Measurements from ENCODE around the gene DLX6. TPM values are rescaled to one million over a fixed set of nuclear protein-coding genes. Genes with fewer than 3 reads are reported as not detected.

The DLX6 gene
- total and polyA plus RNA-seq, 12 donors, result 0.15 to 0.41 TPM; not detected in 10

DNA sequence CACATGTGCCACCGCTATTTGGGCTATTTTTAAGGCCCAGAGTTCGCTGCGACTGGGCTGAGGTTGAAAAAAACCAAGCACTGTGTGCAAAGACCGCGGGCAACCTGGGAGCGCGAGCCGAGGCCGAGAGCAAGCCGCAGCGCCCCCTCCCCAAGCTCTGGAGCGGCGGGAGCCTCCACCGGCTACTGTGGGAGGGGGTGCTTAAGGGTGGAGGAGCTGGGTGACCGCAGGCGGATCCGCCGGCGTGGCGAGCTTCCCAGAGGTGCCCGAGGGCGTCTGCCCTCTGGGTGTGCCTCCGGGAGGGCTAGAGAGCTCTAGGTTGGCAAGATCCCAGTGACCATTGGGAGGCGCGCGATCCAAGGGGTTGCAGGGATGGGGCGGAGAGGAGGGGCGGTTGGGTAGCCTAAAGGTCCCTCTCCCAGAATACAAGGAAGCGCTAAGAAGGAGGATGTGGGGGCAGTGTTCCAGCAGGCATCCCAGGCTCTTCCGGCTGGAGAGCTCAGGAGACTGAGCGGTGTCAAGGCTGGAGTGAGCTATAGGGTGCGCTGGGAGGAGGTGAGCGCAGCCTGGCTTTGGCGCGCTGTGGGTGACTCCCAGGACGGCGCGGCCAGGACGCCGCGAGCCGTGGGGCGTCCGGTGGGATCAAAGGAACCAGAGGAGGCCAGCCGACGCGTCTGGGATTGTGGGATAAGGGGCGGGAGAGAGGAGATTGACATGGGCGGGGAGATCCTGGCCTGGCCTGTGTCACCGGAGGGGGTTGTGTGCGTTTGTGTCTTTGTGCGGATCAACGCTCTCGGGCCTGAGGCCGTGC is 11.2 kb downstream of the DLX6 start:
- WGBS, 4 donors, result 2 to 4% (median 3%) methylated on average over 27 to 55 of the region's 55 CpGs
- peaks cover 94% of the 10 kb centered on the region for H3K27me3 ChIP-seq
- no peaks in the 10 kb centered on the region for H3K36me3 ChIP-seq (replicated peaks in 1 of 2)
- DNase-seq, result no peak
- H3K27ac ChIP-seq, result no peak overlapping the region
- intact Hi-C loops (cut with DNase I), result no loop called here
- peaks cover 0 to 3% of the 10 kb centered on the region in 2 donors for H3K4me1 ChIP-seq (replicated peaks in 1 of 2)
- no peak overlapping the region for H3K4me3 ChIP-seq
- no peaks in the 10 kb centered on the region for H3K9me3 ChIP-seq (replicated peaks in 1 of 3)
- TF ChIP-seq POLR2A (IDR thresholded peaks at IDR 0.05), result no peak
- TF ChIP-seq, protein P1, sequence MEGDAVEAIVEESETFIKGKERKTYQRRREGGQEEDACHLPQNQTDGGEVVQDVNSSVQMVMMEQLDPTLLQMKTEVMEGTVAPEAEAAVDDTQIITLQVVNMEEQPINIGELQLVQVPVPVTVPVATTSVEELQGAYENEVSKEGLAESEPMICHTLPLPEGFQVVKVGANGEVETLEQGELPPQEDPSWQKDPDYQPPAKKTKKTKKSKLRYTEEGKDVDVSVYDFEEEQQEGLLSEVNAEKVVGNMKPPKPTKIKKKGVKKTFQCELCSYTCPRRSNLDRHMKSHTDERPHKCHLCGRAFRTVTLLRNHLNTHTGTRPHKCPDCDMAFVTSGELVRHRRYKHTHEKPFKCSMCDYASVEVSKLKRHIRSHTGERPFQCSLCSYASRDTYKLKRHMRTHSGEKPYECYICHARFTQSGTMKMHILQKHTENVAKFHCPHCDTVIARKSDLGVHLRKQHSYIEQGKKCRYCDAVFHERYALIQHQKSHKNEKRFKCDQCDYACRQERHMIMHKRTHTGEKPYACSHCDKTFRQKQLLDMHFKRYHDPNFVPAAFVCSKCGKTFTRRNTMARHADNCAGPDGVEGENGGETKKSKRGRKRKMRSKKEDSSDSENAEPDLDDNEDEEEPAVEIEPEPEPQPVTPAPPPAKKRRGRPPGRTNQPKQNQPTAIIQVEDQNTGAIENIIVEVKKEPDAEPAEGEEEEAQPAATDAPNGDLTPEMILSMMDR (IDR thresholded peaks at IDR 0.05), result no peak

DNA sequence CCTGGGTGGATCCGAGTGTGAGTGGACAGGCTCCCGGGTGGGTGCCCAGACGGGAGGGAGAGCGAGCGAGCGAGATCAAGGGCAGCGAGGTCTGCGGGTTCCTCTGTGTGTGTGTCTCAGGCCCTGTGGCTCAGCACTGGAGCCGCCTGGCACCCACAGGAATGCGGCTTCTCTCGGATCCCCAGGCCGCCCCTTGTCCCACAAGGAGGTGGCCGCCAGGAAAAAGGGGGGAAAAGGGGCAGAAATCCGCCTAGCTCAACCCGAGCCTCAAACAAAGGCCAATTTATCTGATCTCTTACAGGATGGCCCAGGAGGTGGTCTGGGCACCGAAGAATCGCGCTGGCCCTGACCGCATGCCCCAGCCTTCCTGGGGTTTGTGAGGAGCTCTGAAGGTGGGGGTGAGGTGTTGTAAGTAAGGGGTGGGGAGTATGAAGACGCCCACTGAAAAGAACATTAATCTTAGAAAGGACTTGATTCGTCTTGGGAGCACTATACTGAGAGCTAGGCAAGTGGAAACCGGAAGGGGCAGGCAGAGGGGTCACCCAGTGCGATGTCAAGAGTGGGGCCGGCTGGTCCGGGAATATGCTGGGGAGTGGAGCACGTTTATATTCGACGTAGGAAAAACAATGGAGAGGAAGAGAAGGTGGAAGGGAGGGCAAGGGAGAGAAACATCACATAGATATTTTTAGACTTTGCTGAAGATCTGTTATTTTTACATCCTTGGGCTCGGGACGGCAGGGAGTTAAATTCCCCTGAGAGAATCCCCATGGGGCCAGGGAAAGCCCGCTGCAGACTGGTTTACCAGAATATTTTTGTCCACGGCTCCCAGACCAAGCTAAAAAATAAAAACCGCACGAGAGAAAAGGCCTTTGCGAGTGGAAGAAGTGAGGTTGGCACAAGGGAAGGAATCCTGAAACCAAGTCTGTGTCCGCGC is 12.1 kb downstream of the DLX6 start:
- H3K4me3 ChIP-seq, result no peak overlapping the region
- peaks cover 92% of the 10 kb centered on the region for H3K27me3 ChIP-seq
- H3K27ac ChIP-seq, result no peak overlapping the region
- no peaks in the 10 kb centered on the region for H3K36me3 ChIP-seq (replicated peaks in 1 of 2)
- 9 to 17% (median 15%) methylated on average over 23 to 37 of the region's 37 CpGs for WGBS, 4 donors
- no peak for TF ChIP-seq POLR2A (IDR thresholded peaks at IDR 0.05)
- TF ChIP-seq, protein P1 (IDR thresholded peaks at IDR 0.05), result no peak
- intact Hi-C loops (cut with DNase I), result no loop called here
- DNase-seq, result no peak
- H3K4me1 ChIP-seq (replicated peaks in 1 of 2), result peaks cover 0 to 3% of the 10 kb centered on the region in 2 donors
- no peaks in the 10 kb centered on the region for H3K9me3 ChIP-seq (replicated peaks in 1 of 3)

DNA sequence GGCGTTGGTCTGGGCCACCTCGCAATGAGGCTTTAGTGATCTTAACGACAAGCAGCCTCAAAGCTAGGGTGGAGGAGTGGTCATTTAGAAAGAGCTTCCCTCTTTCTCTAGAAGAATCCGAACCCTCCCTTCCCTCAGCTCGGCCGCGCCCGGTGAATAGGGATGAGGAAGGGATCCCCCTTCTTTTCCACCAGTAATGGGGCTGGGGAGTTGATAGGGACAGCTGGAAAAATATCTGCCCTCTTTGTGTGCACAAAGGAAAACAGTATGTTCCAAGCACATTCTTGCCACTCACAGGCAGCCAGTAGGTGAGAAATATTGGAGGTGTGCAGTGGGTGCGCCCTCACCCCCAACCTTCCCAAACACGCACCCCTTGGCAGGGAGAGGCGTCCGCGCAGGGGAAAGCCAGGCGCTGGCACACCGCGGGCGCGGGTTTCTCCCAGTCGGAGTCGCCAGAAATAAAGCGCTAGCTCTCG is 12.8 kb downstream of the DLX6 start:
- 7 to 12% (median 10%) methylated on average over 10 to 22 of the region's 22 CpGs for whole genome bisulfite sequencing, 4 donors
- H3K27ac ChIP-seq, result no peak overlapping the region
- TF ChIP-seq POLR2A (IDR thresholded peaks at IDR 0.05), result no peak
- TF ChIP-seq, protein P1 (IDR thresholded peaks at IDR 0.05), result no peak
- intact Hi-C loops (cut with DNase I), result no loop called here
- H3K27me3 ChIP-seq, result peaks cover 85% of the 10 kb centered on the region
- H3K4me1 ChIP-seq (replicated peaks in 1 of 2), result peaks cover 0 to 3% of the 10 kb centered on the region in 2 donors
- H3K9me3 ChIP-seq (replicated peaks in 1 of 3), result no peaks in the 10 kb centered on the region
- H3K4me3 ChIP-seq, result no peak overlapping the region
- no peaks in the 10 kb centered on the region for H3K36me3 ChIP-seq (replicated peaks in 1 of 2)
- no peak for DNase-seq
